ENCODE data around the gene DNALI1.
"Not testable (repeated sequence)": the region's sequence is repeated elsewhere in the genome, so short reads cannot be mapped to it uniquely, and the experiment has no call there.

DNALI1 gene

GRCh38 chr1:37519613-37520012 is 37.1 kb upstream of the DNALI1 start:
- DNase-seq (ENCODE audit: insufficient read length, low spot score) (no peak), FAIRE-seq (no peak)
- TF ChIP-seq, protein P1, sequence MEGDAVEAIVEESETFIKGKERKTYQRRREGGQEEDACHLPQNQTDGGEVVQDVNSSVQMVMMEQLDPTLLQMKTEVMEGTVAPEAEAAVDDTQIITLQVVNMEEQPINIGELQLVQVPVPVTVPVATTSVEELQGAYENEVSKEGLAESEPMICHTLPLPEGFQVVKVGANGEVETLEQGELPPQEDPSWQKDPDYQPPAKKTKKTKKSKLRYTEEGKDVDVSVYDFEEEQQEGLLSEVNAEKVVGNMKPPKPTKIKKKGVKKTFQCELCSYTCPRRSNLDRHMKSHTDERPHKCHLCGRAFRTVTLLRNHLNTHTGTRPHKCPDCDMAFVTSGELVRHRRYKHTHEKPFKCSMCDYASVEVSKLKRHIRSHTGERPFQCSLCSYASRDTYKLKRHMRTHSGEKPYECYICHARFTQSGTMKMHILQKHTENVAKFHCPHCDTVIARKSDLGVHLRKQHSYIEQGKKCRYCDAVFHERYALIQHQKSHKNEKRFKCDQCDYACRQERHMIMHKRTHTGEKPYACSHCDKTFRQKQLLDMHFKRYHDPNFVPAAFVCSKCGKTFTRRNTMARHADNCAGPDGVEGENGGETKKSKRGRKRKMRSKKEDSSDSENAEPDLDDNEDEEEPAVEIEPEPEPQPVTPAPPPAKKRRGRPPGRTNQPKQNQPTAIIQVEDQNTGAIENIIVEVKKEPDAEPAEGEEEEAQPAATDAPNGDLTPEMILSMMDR (IDR thresholded peaks at IDR 0.05; ENCODE audit: insufficient read depth, missing control alignments): no peak

- not testable (repeated sequence) for DNase-seq (ENCODE audit: insufficient read length, low spot score); FAIRE-seq
These were observed 26.9 kb upstream of the DNALI1 start for GRCh38 chr1:37529888-37530287.

DNA sequence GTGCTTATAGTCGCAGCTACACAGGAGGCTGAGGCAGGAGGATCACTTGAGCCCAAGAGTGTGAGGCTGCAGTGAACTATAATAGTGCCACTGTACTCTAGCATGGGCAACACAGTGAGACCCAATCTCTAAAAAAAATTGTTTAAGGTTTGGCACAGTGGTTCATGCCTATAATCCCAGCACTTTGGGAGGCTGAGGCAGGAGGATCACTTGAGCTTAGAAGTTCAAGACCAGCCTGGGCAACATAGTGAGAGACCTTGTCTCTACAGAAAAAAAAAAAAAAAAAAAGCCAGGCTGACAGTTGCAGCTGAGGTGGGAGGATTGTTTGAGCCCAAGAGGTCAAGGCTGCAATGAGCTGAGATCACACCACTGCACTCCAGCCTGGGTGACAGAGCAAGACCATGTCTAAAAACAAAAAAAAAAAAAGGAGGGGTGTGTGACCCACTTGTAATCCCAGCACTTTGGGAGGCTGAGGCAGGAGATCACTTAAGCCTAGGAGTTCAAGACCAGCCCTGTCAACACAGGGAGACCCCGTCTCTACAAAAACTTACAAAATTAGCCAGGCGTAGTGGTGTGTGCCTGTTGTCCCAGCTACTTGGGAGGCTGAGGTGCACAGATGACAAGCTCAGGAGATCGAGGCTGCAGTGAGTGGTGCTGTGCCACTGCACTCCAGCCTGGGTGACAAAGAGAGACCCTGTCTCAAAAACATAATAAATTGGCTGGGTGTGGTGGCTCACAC is 24.2 kb upstream of the DNALI1 start:
- not testable (repeated sequence) for FAIRE-seq; DNase-seq (ENCODE audit: insufficient read length, low spot score)

DNA sequence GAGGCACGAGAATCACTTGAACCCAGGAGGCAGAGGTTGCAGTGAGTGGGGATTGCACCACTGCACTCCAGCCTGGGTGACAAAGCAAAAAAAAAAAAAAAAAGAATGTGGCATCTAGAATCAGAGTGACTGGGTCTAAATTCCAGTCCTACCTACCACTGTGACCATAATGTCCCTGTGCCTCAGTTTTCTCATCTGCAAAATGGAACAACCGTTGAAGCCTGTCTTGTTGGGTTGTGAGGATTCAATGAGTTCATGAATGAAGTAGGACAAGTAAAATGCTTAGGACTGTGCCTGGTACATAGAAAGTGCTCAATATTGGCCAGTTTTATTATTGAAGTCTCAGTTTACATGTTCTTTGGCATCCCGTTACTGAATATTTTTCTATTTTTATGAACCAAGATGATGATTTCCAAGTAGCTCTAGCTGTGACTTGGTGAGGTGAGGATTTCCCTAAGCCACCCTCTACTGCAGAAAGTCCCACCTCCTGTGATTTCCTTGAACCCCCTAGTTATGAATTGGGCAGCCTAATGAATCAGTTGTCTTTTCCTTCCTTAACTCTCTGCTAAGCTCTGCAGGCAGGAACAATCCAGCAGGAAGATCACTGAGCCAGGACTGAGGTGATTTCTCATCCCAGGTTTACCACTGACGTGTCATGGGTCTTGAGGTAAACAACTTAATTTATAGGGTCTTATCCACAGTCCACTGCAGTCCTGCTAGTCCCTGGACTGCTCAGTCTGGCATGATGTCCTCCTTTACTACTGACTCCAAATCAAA is 23.2 kb upstream of the DNALI1 start:
- DNase-seq (ENCODE audit: insufficient read length, low spot score) (no peak), FAIRE-seq (no peak)
- TF ChIP-seq, protein P1 (IDR thresholded peaks at IDR 0.05; ENCODE audit: insufficient read depth, missing control alignments): no peak

GRCh38 chr1:37537378-37537777 is 19.4 kb upstream of the DNALI1 start:
- DNase-seq (ENCODE audit: insufficient read length, low spot score) (no peak), FAIRE-seq (no peak)

GRCh38 chr1:37539154-37539553 is 17.6 kb upstream of the DNALI1 start:
- not testable (repeated sequence) for DNase-seq (ENCODE audit: insufficient read length, low spot score); FAIRE-seq

More at GRCh38 chr1:37537378-37537777, 19.4 kb upstream of the DNALI1 start:
- TF ChIP-seq, protein P1 (IDR thresholded peaks at IDR 0.05; ENCODE audit: insufficient read depth, missing control alignments): no peak

DNA sequence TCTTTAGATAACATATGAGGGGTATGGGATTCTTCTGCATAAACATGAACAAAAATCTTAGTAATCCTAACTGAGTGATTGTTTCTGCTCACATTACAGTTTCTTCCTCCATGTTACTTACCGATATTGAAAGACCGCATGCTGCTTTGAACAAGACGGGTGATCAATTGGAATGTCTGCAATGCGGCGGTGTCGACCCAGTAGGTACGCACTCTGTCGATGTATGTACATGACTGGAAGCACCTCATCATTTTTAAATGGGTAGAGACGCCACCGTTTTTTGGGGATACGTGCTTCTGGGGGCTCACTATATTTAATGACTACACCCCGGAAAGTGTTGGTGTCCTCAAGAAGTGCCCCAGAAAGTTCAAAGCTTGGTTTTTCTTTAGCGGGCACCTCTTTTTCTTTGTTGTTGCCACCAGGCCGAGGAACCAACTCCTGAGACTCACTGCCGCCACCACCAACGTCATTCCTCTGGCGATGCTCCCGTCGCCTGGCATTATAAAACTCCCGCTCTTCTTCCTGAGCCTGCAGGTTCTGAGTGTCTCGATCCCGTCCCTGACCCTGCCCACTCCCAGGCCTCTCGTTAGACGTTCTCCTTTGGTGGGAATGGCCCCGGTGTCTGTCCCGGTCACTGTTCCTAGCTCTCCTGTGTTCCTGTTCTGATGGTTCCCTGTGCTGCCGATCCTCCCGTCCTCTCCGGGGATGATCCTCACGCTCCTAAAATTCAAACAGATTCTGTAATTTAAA is 16.5 kb upstream of the DNALI1 start:
- no peak for FAIRE-seq
- TF ChIP-seq, protein P1 (IDR thresholded peaks at IDR 0.05; ENCODE audit: insufficient read depth, missing control alignments): no peak
- DNase-seq (ENCODE audit: insufficient read length, low spot score): no peak

DNA sequence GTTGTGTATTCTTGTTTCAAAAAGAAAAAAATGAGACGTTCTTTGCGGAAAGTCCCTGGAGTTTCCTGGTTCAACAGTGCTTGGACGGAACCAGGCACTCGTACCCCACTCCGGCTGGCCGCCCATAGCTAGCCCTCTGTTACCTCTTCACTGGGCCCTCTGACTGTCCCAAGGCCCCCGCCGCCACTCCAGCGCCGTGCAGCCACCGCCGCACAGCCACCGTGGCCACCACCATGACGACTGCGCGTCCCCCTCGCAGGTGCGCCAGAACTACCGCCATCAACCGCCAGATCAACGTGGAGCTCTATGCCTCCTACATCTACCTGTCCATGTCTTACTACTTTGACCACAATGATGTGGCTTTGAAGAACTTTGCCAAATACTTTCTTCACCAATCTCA is 12.2 kb upstream of the DNALI1 start:
- DNase-seq (ENCODE audit: insufficient read length, low spot score) (no peak), FAIRE-seq (no peak)
- TF ChIP-seq, protein P1 (IDR thresholded peaks at IDR 0.05; ENCODE audit: insufficient read depth, missing control alignments): no peak

Data from D721Med (cell line).